ENCODE measurements around the gene MPP1. TPM values are rescaled to one million over a fixed set of nuclear protein-coding genes. Genes with fewer than 3 reads are reported as not detected.
A peak's percentile ranks its signal among the peaks of the same experiment; 100 is the strongest.

The MPP1 gene
- total and polyA plus RNA-seq, 9 of the 15 experiments (the other 6 are each of a cell fraction or from before 2014, with no cell fraction given), result 227 to 395 (median 283) TPM

- peak in 1 of 4 experiments; percentile 44 for DNase-seq (ENCODE audit: extremely low read depth in 1 of 4, low spot score in 3 of 4)
- POLR2A ChIA-PET, result interaction anchor here (0.9 to 1.2 kb wide), 2 partner anchors 9 to 13 kb away, joined by 4 to 5 read pairs; partner anchors contain the start of gene DKC1
- Histone ChIP-seq H2AFZ (ENCODE audit: low read depth, low read length) (no peak overlapping the region), H3K79me2 (ENCODE audit: control insufficient read depth, insufficient read depth, low read length) (peaks cover 54% of the 10 kb centered on the region), H3K27ac (ENCODE audit: extremely low read depth, low read depth, low read length) (peak overlapping the region; percentile 87), H3K9me3 (replicated peaks; ENCODE audit: control insufficient read depth, insufficient read depth, low read depth, low read length) (no peaks in the 10 kb centered on the region), H4K20me1 (replicated peaks; ENCODE audit: control insufficient read depth, insufficient read depth, low read length) (no peaks in the 10 kb centered on the region), H3K9ac (ENCODE audit: insufficient read depth in 1 of 2, low read depth in 2 of 2, low read length in 2 of 2) (peak overlapping the region; percentile 91 to 92), H3K36me3 (ENCODE audit: control insufficient read depth, insufficient read depth, low read length) (no peaks in the 10 kb centered on the region), H3K4me2 (ENCODE audit: insufficient read depth, low read length) (peak overlapping the region; percentile 94), H3K4me3 (peak overlapping the region; percentile 69), H3K4me1 (replicated peaks in 1 of 2; ENCODE audit: control insufficient read depth in 2 of 2, insufficient read depth in 2 of 2, low read length in 2 of 2) (peaks cover 20 to 29% of the 10 kb centered on the region in 2 experiments; a peak in 3 of 5 replicates), H3K27me3 (ENCODE audit: control insufficient read depth in 2 of 2, insufficient read depth in 2 of 2, low read length in 2 of 2) (no peaks in the 10 kb centered on the region), H3K9me1 (ENCODE audit: control insufficient read depth, insufficient read depth, low read length) (no peaks in the 10 kb centered on the region)
- in situ Hi-C loops (cut with MboI) (loop anchor here (25.0 kb wide), 1 partner anchor 163 kb away; the partner anchor contains the start of gene CTAG1A), intact Hi-C loops (cut with micrococcal nuclease) (loop anchor here (2.0 to 5.0 kb wide), 2 partner anchors 31 to 92 kb away; no protein-coding TSS in a partner anchor)
- no TSS peak for BruUV-seq (replicated peaks)
- CTCF ChIA-PET (ENCODE audit: low intra/inter-chr PET ratio), result interaction anchor here (2.0 kb wide), 1 partner anchor 35 kb away, joined by 4 read pairs; no protein-coding TSS in a partner anchor
- 2% methylated on average over 6 of the region's 6 CpGs for WGBS (ENCODE audit: insufficient coverage, low coverage, missing lambda C conversion rate)
- TF ChIP-seq CTCF (IDR thresholded peaks at IDR 0.05 in 2 of 3, conservative IDR thresholded peaks at IDR 0.05 in 1 of 3; ENCODE audit: insufficient read depth in 2 of 3, low read depth in 1 of 3, low read length in 3 of 3), result peak in 1 of 3 experiments; percentile 12; a peak in 2 of 6 replicates
- TF ChIP-seq SRF (CRISPR knock-in tag; IDR thresholded peaks at IDR 0.05), result no peak
- no peak for TF ChIP-seq EGR1 (conservative IDR thresholded peaks at IDR 0.05)
- TF ChIP-seq CXXC5 (CRISPR knock-in tag; IDR thresholded peaks at IDR 0.05), result no peak
- 0 out of 2 replicates have a peak, but pooled peaks have one; percentile 14 for TF ChIP-seq ZSCAN29 (IDR thresholded peaks at IDR 0.05)
- no peak for TF ChIP-seq GATAD2A (IDR thresholded peaks at IDR 0.05)
- TF ChIP-seq ZNF507 (tag; conservative IDR thresholded peaks at IDR 0.05), result no peak
- TF ChIP-seq PRDM10 (IDR thresholded peaks at IDR 0.05; ENCODE audit: partially characterized antibody), result peak; percentile 90
- peak; percentile 67 to 74 for TF ChIP-seq NRF1 (conservative IDR thresholded peaks at IDR 0.05 in 1 of 2, IDR thresholded peaks at IDR 0.05 in 1 of 2)
- no peak for TF ChIP-seq GABPB2 (CRISPR knock-in tag; conservative IDR thresholded peaks at IDR 0.05)
- TF ChIP-seq BRD9 (IDR thresholded peaks at IDR 0.05; ENCODE audit: low read depth, partially characterized antibody), result peak; percentile 32
- no peak for TF ChIP-seq EHMT2 (IDR thresholded peaks at IDR 0.05)
- peak; percentile 55 for ATAC-seq
- peak; percentile 74 for FAIRE-seq
These were observed 55.4 kb downstream of the MPP1 start for GRCh38 chrX:154749856-154750255.
